HG03558 (cell line): ENCODE results near the gene TGFB3.

Source experiments
- ATAC-seq: cut with Tn5 transposase; IDR thresholded peaks from one replicate; pipeline ENCODE4 v1.9.1; 2021; ENCODE audit warnings: moderate number of reproducible peaks; ENCODE audit not compliant: unreplicated experiment; ENCODE audit errors: extremely low read depth

Gene TGFB3

DNA sequence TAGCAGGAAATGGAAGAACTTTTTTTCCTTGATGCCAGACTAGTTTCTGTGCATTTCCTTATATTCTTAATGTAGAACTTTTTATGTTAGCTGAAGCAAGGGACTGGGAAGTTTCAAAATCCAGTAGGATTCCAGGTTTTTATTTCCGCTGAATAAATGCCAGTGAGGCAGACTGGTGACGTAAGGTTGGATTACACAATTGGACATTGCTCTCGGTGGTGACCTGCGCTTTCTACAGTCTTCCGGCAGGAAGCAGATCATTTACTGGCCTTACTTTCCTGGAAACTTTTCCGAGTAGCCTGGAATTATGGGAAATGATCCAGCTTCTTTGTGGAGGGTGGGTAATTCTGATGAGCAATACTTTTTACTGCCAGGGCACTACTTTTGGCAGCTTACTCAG is 7.3 kb upstream of the TGFB3 start:
- no peak for ATAC-seq

- no peak for ATAC-seq
Measured at GRCh38 chr14:75987201-75987970, 5.6 kb upstream of the TGFB3 start.

- ATAC-seq: no peak
Measured at GRCh38 chr14:75986439-75986765, 4.6 kb upstream of the TGFB3 start.

DNA sequence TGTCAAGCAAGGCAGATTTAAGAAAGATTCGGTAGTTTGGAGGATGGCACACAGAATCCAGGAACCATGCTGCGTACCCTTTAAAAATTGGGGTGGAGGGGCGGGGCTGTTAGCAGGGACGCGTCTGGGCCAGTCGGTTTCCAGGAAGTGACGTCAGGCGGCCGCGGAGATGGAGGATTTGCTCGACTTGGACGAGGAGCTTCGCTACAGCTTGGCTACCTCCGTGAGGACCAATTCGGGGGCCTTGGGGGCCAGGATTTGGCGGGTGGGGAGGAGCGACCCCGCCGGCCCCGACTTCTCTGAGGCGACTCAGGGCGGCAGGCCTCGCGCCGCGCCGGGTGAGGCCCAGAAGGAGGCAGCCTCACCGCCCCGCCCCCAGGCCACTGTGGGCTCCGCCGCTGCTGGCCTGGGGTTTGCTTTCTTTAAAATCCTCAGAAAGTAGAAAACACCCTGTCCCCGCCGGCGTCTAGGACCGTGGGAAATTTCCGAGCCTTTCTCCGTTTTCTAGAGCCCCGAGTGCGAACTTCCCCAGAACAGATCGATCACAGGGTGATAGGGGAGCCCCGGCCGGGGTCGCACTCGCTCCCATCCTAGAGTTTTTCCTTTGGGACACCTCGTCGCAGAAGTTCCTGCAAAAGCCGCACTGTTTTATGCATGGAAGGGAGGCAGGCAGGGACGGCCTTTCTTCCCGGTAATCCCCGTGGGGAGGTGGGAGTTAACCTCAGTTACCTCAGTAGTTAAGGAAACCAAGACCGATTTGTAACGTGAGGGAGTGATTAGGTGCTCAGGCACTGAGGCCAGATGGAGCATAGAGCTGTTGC is 4.0 kb upstream of the TGFB3 start, which contains the start of gene IFT43:
Gene IFT43 (plus strand): TSS at position 146 of the 821 bp plus-strand sequence. CDS start 24 bp downstream, at position 170.
- no peak for ATAC-seq

DNA sequence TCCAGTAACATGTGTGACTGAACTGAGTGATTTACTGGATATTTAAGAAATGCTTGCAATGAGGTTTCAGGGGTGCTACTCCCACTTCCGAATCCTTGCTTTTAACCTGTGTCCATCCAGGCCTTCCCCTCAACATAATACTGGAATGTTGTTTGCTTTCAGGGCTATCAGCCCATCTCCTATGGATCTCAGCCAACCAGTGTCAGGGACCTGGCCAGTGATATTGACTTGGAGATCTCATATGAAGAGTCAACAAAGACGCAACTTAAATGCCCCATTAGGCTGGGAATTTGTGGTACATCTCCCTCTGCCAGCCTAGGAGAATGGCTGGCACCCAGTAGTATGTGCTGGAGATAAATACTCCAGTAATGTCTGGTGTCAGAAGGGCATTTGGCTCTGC is 2.9 kb upstream of the TGFB3 start:
- no peak for ATAC-seq

GRCh38 chr14:75983019-75983358 is 1.2 kb upstream of the TGFB3 start:
- ATAC-seq: no peak

DNA sequence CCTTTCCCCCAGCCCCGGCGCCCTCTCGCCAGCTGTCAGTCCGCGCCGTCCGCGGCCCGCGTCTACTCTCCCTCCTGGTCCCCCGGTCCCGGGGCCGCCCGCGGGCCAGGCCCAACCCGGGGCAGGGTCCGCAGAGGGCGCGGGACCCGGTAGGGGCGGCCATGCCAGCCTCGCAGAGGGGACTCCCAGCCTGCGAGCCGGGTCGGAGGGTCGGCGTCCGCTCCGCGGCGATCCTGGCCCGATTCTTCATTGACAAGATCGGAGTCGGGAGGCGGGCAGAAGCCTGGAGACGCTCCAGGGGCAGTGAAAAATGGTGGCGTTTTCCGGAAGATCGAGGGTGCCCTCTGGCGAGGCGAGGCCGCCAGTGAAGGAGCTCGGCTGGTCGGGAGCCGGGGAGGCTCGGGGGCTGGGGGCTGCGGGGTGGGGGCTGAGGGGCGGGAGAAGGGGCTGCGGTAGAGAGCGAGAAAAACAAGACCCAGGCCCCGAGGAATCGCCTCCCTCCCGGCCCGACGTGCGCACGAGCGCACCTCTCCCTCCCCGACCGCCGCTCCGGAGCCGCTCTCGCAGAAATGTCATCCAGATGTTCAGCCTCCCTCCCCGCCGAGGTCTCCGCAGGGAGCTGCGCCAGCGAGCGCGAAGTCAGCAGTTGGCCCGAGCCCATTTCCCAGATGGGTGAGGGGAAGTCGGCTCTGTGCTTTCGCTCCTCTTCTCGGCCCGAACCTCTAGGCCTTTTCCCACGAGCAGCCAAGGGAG is 647 bp upstream of the TGFB3 start:
- ATAC-seq: no peak

- ATAC-seq: no peak
Measured at GRCh38 chr14:75980856-75981255, 939 bp downstream of the TGFB3 start.

- ATAC-seq: no peak
Measured at GRCh38 chr14:75979648-75980565, 1.9 kb downstream of the TGFB3 start.

DNA sequence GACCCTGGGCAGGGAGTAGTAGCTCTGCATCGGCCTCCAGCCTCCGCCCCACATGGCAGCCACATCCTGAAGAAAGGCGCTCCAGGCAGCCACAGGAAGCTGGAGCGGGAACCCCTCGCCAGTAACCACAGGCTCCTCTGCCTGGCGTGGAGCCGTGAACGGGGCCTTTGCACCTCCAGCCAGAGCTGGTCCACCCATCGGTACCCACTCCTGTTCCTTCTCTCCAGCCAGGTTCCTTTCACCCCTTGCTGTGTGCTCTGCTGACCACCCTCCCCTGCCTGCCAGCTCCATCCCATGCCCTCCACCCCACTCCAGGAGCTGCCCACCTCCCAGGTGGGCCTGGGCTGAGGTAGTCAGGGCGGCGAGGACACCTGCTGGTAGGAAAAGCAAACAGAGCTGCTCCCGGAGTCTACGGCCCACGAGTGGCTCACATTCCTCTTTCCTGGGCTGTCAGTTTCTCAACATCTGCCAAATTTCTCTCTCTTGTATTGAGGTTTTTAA is 2.7 kb downstream of the TGFB3 start:
- ATAC-seq: no peak

DNA sequence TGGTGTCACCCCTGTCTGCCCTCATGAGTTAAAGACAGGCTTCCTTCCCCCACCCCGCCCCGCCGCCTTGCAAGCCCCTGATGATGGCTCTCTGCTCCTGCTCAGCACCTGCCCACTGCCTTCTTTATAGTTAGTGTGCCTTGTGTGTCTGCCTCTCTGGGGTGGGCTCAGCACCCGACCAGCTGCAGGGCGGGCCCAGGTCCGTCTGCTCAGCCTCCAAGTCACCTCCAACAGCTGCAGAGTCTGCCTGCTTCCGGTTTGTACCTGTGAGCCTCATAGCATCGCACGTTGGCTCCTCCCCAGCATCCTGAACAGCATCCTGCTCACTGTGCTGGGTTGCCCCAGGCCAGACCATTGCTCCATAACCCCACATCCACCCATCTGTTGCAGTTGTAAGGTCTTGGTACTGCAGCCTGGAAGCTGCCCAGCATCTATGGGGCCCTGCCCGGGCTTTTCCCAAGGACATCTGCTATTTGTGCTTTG is 3.5 kb downstream of the TGFB3 start:
- ATAC-seq: no peak

DNA sequence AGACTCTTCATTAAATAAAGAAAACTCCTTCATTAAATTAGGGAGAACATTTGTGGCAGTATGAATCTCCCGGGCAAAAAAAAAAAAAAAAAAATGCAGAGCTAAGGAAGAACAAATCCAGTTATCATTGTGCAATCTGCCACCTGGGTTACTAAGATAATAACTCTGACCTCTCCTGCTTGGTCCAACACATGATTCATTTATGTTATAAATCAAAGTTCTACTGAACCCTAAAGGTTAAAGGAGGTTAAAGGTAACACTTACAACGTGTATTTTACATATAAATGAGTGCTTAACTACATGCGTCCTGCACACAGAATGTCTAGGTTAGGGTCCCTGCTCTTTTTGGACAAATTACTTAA is 4.2 kb downstream of the TGFB3 start:
- no peak for ATAC-seq

- no peak for ATAC-seq
Measured at GRCh38 chr14:75976826-75977581, 4.8 kb downstream of the TGFB3 start.

DNA sequence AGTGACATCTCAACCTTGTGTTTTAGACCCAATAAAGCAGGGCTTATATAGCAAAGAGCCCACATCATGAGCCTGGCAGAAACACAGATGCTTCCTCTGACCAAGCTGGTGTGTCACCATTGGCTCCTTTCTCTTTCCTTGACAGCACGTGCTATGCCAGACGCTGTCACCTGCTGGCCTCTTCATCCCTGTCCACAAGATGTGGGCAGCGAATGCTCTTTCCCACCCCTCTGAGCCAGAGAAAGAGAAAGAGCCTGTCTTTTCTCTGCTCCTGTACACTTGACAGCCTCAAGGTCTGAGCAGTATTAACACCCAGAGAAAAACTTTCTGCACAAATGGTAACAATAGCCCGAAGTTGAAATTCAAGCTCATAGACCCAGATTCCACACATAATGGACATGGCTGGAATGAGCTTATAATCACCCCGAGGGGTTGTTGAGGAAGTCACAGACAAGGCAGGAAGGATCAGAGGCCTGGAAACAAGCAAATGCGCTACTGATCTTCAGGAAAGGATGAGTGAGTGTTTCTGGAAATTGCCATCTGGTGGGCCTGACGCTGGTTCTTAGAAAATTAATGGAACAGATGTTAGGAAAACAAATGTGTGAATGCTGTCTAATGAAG is 8.9 kb downstream of the TGFB3 start:
- ATAC-seq: no peak

DNA sequence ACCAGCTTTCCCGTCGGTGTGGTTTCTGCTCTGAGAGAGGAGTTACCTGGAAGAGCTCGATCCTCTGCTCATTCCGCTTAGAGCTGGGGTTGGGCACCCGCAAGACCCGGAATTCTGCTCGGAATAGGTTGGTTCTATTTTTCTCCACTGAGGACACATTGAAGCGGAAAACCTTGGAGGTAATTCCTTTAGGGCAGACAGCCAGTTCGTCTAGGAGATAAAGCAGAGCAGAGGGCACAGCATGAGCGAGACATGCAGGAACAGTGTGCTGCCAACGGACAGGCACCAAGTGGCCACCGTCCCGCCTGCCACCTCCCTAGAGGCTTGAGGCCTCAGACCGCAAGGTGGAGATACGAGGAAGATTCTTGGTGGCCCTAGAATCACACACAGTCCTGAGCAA is 10.3 kb downstream of the TGFB3 start:
- ATAC-seq: no peak

DNA sequence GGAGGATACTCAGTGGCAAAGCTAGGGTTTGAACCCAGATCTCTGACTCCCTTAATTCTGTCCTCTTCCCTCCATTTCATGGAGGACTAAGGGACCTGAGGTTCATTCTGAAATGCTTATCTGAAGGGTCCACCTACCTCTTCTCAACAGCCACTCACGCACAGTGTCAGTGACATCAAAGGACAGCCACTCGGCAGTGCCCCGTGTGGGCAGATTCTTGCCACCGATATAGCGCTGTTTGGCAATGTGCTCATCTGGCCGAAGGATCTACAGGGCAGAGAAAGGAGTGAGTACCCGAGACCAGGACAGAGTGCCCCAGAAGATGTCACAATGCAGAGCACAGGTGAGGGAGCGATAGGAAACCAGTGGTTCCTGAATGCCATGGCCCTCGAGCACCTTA is 10.8 kb downstream of the TGFB3 start:
- ATAC-seq: no peak

GRCh38 chr14:75969891-75970290 is 11.9 kb downstream of the TGFB3 start:
- no peak for ATAC-seq

- no peak for ATAC-seq
Measured at GRCh38 chr14:75969126-75969525, 12.7 kb downstream of the TGFB3 start.

GRCh38 chr14:75968456-75968855 is 13.3 kb downstream of the TGFB3 start:
- ATAC-seq: no peak
